Fibroblast of the aortic adventitia (primary cell): ENCODE measurements around the gene UNC5C. TPM values are rescaled to one million over a fixed set of nuclear protein-coding genes. Genes with fewer than 3 reads are reported as not detected.

Experiments used
- DNase-seq: peaks from one replicate; pipeline ENCODE4 v3.0.0-alpha.2; 2010; ENCODE audit warnings: low read depth
- H3K4me3 ChIP-seq: 2 replicates; pipeline ENCODE4 v1.5.1; 2011; ENCODE audit warnings: low read depth, mild to moderate bottlenecking, control low read depth, low read length, moderate library complexity
- CTCF ChIP-seq: IDR thresholded peaks from 2 replicates; pipeline ENCODE4 v1.5.1; 2011; ENCODE audit warnings: mild to moderate bottlenecking, low read length, control low read depth, inconsistent platforms; ENCODE audit not compliant: insufficient read depth
- total RNA-seq: library from RNA; depleted of rRNA; stranded (reverse); fragments of >200 nt; gene quantifications from 2 replicates; pipeline ENCODE4 v1.2.3, GENCODE V29; 2012; ENCODE audit warnings: low replicate concordance

The UNC5C gene
- total RNA-seq, 1 donor = 2.2 TPM

DNA sequence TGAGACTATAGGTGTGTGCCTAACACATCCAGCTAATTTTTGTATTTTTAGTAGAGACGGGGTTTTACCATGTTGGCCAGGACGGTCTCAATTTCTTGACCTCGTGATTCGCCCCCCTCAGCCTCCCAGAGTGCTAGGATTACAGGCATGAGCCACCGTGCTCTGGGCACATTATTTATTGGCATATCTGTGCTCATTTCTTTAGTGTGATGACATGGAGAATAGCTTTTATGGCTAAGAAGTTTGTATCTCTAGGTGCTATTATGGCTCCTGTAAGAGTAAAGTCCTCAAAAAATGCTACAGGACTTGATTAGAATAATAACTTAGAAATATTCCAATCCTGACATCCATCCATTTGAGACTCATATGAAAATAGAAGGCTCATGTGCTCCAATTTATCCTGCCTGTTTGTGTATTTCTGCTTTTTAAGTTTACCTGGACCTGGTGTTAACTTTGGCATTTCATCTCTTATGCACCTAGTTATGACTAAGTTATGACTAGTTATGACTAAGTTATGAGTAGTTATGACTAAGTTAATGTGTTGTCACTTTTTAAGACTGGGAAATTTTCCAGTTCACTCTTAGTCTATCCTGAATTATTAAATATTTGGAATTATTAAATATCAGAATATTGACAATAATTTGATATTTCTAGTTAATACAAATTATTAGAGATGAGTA is 36.4 kb upstream of the UNC5C start:
- no peak overlapping the region for H3K4me3 ChIP-seq
- no peak for TF ChIP-seq CTCF
- DNase-seq = no peak

- no peak for TF ChIP-seq CTCF
- no peak overlapping the region for H3K4me3 ChIP-seq
Measured at GRCh38 chr4:95580226-95580625, 31.5 kb upstream of the UNC5C start.

DNA sequence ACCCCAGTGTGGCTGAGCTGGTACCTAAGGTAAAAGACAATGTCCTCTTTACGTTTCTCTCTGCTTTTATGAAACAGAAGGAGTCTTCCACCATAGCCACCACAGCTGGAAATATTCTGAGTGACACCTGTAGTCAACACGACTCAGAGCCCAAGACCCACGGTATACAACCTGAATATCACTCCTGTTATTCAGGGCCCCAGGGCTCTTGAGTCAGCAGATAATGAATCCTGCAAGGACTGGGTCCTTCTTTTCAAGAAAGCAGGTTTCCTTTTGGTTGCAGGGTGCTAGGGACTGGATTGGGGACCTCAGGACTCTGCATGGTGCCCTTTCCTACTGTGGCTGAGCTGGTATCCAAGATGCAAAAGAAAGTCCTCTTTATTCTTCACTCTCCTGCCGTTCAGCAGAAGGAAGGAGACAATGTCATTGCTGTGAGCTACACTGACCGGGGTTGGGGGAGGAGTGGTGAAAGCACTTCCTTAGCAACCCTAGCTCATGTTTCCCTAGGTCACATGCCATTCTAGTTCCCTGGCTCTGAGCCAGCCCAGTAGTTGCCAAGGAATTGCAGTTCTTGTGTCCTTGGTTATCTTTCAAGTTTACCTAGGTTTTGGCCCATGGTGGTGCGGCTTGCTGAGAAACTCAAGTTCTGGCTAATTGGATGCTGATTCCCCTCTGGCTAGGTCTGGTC is 23.7 kb upstream of the UNC5C start:
- no peak overlapping the region for H3K4me3 ChIP-seq
- no peak for TF ChIP-seq CTCF
- DNase-seq = no peak

More at GRCh38 chr4:95580226-95580625, 31.5 kb upstream of the UNC5C start:
- DNase-seq = no peak

DNA sequence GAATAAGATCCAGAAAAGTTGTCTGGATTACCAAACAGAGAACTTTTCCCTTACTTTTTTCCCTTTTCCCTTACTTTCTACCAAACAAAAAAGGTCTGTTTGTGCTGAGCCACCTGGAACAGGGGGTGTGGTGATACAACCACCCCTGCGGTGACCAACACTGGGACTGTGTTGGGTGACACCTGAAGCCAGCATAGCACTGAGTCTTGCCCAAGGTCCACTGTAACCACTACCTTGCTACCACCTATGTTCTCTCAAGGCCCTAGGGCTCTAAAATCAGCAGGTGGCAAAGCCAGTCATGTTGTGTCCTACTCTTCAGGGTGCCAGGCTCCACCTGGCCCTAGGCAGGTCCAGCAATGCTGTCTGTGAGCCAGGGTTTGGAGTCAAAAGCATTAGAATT is 22.8 kb upstream of the UNC5C start:
- TF ChIP-seq CTCF = no peak
- no peak overlapping the region for H3K4me3 ChIP-seq
- DNase-seq = no peak

DNA sequence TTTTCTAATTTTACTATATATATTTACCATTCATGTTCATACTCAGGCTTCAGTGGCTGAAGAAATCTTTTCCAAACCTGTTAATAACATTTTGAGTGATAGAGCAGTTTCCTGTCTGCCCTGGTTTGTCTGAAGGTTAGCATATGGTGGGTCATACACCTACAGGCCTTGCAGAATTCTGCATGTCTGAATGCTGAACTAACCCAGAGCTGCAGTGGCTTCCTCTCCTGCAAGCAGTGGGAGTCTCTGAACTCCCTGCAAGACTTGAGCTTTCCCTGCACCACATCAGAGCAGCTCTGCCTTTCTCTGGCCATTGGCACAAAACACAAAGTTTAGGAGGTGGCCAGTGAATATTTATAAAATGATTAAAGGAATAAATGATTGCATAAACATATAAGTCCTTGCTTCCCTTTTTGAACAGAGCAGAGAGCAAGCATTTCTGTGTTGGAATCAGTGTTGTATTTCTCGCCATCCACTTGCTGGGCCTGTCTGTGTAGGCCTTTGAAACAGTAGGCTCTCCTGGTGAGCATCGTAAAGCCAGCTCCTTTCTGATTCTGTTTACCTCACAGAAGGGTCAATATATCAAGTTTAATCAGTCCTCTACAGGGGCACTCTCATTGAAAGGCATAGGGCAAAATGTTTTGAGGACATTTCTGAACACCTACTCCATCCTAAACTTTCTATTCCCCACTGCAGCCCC is 15.0 kb upstream of the UNC5C start:
- TF ChIP-seq CTCF = no peak
- DNase-seq = no peak
- H3K4me3 ChIP-seq = no peak overlapping the region

GRCh38 chr4:95560774-95561173 is 12.0 kb upstream of the UNC5C start:
- no peak overlapping the region for H3K4me3 ChIP-seq
- TF ChIP-seq CTCF = no peak
- no peak for DNase-seq
